Duodenal mucosa (tissue), 2 donors: ENCODE measurements around the gene SPRY4.
"Not testable (repeated sequence)": the region's sequence is repeated elsewhere in the genome, so short reads cannot be mapped to it uniquely, and the experiment has no call there.

ENCODE experiments used
- H3K27ac ChIP-seq: one replicate; pipeline ENCODE4 v1.7.0; 2013; ENCODE audit warnings: low read depth, low read length
- H3K27me3 ChIP-seq, 2 donors: one replicate each; pipeline ENCODE4 v1.7.0; 2013; ENCODE audit warnings: low read length in 2 of 2, control low read depth in 1 of 2; ENCODE audit not compliant: insufficient read depth in 2 of 2, control insufficient read depth in 1 of 2
- H3K36me3 ChIP-seq, 2 donors: one replicate each; pipeline ENCODE4 v1.7.0; 2013; ENCODE audit warnings: low read length in 2 of 2, control low read depth in 1 of 2; ENCODE audit not compliant: insufficient read depth in 2 of 2, control insufficient read depth in 1 of 2
- H3K4me1 ChIP-seq, 2 donors: one replicate each; pipeline ENCODE4 v1.7.0; 2013; ENCODE audit warnings: low read length in 2 of 2, control low read depth in 1 of 2; ENCODE audit not compliant: insufficient read depth in 2 of 2, control insufficient read depth in 1 of 2
- H3K4me3 ChIP-seq, 2 donors: one replicate each; pipeline ENCODE4 v1.7.0; 2013; ENCODE audit warnings: low read length in 2 of 2, low read depth in 1 of 2
- H3K9ac ChIP-seq, 2 donors: one replicate each; pipeline ENCODE4 v1.7.0; 2013; ENCODE audit warnings: low read length in 2 of 2, low read depth in 1 of 2
- H3K9me3 ChIP-seq, 2 donors: one replicate each; pipeline ENCODE4 v1.7.0; 2013; ENCODE audit warnings: low read length in 2 of 2, control low read depth in 1 of 2; ENCODE audit not compliant: control insufficient read depth in 1 of 2

The SPRY4 gene

GRCh38 chr5:142339781-142340180, 15.0 kb upstream of the SPRY4 start:
- no peaks in the 10 kb centered on the region for H3K27me3 ChIP-seq
- H3K9ac ChIP-seq, result no peak overlapping the region
- H3K36me3 ChIP-seq, result no peaks in the 10 kb centered on the region
- no peak overlapping the region for H3K27ac ChIP-seq
- H3K9me3 ChIP-seq, result peaks cover 1 to 5% of the 10 kb centered on the region in 2 donors
- H3K4me3 ChIP-seq, result no peak overlapping the region
- H3K4me1 ChIP-seq, result no peaks in the 10 kb centered on the region

DNA sequence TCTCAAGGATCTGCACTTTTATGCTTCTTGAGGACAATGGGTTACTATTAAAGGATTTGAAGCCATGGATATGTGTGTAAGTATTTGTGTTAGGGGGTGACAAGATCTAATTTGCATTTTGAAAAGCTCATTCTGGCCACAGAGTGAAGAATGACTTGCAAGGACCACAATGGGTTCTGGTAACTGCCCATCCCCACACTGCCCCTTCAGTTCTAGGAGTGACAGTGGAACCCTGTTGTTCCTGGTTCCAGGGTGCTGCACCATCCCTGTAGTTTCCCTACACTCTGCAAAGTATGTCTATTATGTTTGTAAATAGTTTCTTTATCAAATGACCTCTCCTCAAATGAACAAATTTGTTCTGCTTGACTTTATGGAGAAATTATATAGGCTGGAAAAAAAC, 9.7 kb upstream of the SPRY4 start:
- H3K36me3 ChIP-seq, result no peaks in the 10 kb centered on the region
- no peaks in the 10 kb centered on the region for H3K9me3 ChIP-seq
- H3K27ac ChIP-seq, result no peak overlapping the region
- no peak overlapping the region for H3K4me3 ChIP-seq
- H3K9ac ChIP-seq, result no peak overlapping the region
- no peaks in the 10 kb centered on the region for H3K4me1 ChIP-seq
- no peaks in the 10 kb centered on the region for H3K27me3 ChIP-seq

GRCh38 chr5:142333749-142334148, 8.9 kb upstream of the SPRY4 start:
- H3K27me3 ChIP-seq, H3K9me3 ChIP-seq, H3K9ac ChIP-seq, H3K27ac ChIP-seq, H3K4me1 ChIP-seq, H3K36me3 ChIP-seq, H3K4me3 ChIP-seq: not testable (repeated sequence)

DNA sequence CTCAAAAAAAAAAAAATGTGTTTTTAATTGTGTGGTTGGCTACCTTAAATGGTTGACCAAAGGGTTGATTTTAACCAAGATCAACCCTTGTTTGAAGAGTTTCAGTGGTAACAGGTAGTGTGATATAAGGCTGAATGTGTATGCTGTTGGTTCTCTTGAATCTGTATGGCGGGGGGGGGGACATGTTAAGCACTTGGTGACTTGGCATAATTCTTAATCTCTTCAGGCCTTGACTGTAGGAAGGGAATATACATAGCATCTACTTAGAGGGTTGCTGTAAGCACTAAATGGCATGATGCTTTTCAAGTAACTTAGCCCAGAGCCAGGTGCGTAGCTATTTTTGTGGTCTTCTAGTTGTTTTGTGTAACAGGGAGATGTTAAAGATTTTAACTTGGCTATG, 5.6 kb upstream of the SPRY4 start:
- no peak overlapping the region for H3K4me3 ChIP-seq
- no peaks in the 10 kb centered on the region for H3K36me3 ChIP-seq
- peaks cover 5 to 6% of the 10 kb centered on the region in 2 donors for H3K4me1 ChIP-seq
- no peaks in the 10 kb centered on the region for H3K9me3 ChIP-seq
- H3K27ac ChIP-seq, result no peak overlapping the region
- peaks cover 0 to 5% of the 10 kb centered on the region in 2 donors for H3K27me3 ChIP-seq
- no peak overlapping the region for H3K9ac ChIP-seq

DNA sequence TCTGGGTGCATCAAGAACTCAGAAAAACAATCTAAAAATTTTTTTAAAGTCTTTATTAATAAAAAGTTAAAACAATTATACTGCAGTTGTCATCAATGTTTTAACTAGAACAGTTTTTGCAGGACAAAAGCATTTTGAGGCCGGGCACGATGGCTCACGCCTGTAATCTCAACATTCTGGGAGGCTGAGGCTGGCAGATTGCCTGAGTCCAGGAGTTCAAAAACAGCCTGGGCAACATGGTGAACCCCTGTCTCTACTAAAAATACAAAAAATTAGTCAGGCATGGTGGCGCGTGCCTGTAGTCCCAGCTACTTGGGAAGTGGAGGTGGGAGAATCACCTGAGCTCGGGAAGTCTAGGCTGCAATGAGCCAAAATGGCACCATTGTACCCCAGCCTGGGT, 5.2 kb upstream of the SPRY4 start:
- no peak overlapping the region for H3K4me3 ChIP-seq
- H3K27ac ChIP-seq, result no peak overlapping the region
- peaks cover 6 to 9% of the 10 kb centered on the region in 2 donors for H3K4me1 ChIP-seq
- no peaks in the 10 kb centered on the region for H3K9me3 ChIP-seq
- H3K27me3 ChIP-seq, result peaks cover 0 to 5% of the 10 kb centered on the region in 2 donors
- H3K9ac ChIP-seq, result no peak overlapping the region
- H3K36me3 ChIP-seq, result no peaks in the 10 kb centered on the region

- H3K4me1 ChIP-seq, result peaks cover 11 to 28% of the 10 kb centered on the region in 2 donors
- H3K27ac ChIP-seq, result no peak overlapping the region
Observed at GRCh38 chr5:142327111-142327842, 2.5 kb upstream of the SPRY4 start.

GRCh38 chr5:142326480-142326938, 1.7 kb upstream of the SPRY4 start:
- peaks cover 4 to 5% of the 10 kb centered on the region in 2 donors for H3K27me3 ChIP-seq
- H3K36me3 ChIP-seq, result no peaks in the 10 kb centered on the region
- H3K9me3 ChIP-seq, result no peaks in the 10 kb centered on the region
- H3K27ac ChIP-seq, result peak overlapping the region; percentile 60
- H3K4me3 ChIP-seq, result peak overlapping the region; percentile 87 to 91
- peaks cover 16 to 35% of the 10 kb centered on the region in 2 donors for H3K4me1 ChIP-seq
- H3K9ac ChIP-seq, result no peak overlapping the region

More at GRCh38 chr5:142327111-142327842, 2.5 kb upstream of the SPRY4 start:
- Histone ChIP-seq H3K4me3 (no peak overlapping the region), H3K36me3 (no peaks in the 10 kb centered on the region), H3K9me3 (no peaks in the 10 kb centered on the region), H3K27me3 (peaks cover 4 to 5% of the 10 kb centered on the region in 2 donors), H3K9ac (no peak overlapping the region)

- H3K9ac ChIP-seq, result peak overlapping the region in 1 of 2 donors; percentile 1
- peak overlapping the region; percentile 60 for H3K27ac ChIP-seq
- H3K9me3 ChIP-seq, result no peaks in the 10 kb centered on the region
- H3K4me1 ChIP-seq, result peaks cover 21 to 41% of the 10 kb centered on the region in 2 donors
- H3K27me3 ChIP-seq, result peaks cover 5% of the 10 kb centered on the region in 2 donors
- H3K36me3 ChIP-seq, result no peaks in the 10 kb centered on the region
- peak overlapping the region; percentile 87 to 91 for H3K4me3 ChIP-seq
Observed at GRCh38 chr5:142325725-142326479, 1.1 kb upstream of the SPRY4 start.

DNA sequence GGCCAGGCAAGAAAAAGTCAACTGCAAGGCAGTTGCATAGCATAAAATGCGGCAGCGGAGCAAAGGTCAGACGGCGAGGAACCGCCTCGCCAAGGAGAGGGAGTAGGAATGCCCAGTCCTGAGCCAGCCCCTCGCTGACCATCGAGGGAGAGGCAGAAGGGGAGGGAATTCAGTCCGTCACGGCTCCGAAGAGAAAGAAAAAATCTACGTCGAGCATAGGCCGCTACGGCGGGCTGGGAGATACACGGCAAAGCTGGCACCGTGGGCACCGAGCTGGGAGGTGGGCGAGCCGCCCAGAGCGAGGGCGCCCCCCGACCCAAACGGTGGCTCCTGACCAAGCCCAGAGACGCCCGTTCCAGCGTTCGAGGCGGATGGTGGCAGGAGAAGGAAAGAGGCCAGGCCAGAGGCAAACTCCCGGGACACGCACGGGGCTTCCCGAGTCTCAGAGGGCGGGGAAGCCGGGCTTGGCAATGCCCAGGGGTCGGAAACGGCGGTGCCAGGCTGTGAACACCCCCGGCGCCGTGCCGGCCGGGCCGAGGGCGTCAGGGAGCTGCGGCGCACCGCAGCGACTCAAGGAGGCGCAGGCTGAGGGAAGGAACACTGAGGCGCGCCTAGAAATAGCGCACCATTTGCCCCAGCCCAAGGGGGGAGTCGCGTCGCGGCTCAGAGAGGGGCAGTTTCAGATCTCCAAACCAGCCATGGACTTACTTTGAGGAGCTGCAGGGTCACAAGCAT, 518 bp downstream of the SPRY4 start:
- no peaks in the 10 kb centered on the region for H3K9me3 ChIP-seq
- peaks cover 37 to 53% of the 10 kb centered on the region in 2 donors for H3K4me1 ChIP-seq
- peak overlapping the region; percentile 77 for H3K27ac ChIP-seq
- H3K36me3 ChIP-seq, result no peaks in the 10 kb centered on the region
- peak overlapping the region; percentile 87 to 91 for H3K4me3 ChIP-seq
- peaks cover 5 to 7% of the 10 kb centered on the region in 2 donors for H3K27me3 ChIP-seq
- peak overlapping the region; percentile 83 to 94 for H3K9ac ChIP-seq
